Spleen (tissue), 7 donors: ENCODE results near the gene KIT.

ENCODE experiments used
- POLR2A ChIP-seq, 3 donors: fragments of 450-650 bp; IDR thresholded peaks; one replicate each; pipeline ENCODE4 v1.5.1; 2017; ENCODE audit warnings: antibody characterized with exemption in 3 of 3, mild to moderate bottlenecking in 1 of 3
- POLR2AphosphoS5 ChIP-seq, 3 donors: sonication (generic); formaldehyde crosslinking; IDR thresholded peaks; one replicate each; pipeline ENCODE4 v1.5.1; 2017; ENCODE audit warnings: antibody characterized with exemption in 3 of 3
- TF ChIP-seq, protein P1 (sequence below), 11 experiments: fragments of 200-600 bp in 7 of 11; fragments of 450-650 bp in 4 of 11; sonication (generic) in 4 of 11; IDR thresholded peaks in 8 of 11; conservative IDR thresholded peaks in 3 of 11; 1 replicate in 7 of 11; 2 replicates in 4 of 11; pipeline versions ENCODE4 v1.4.0 to v1.8.0; 2016 to 2021; ENCODE audit warnings: antibody characterized with exemption in 11 of 11, inconsistent platforms in 4 of 11, mild to moderate bottlenecking in 1 of 11
- donor health status: DM: no; HTN: no; CAD: no; lungs with moderate emphysema.
- donor health status: DM: no; HTN: no; CAD: no.
- donor health status: DM: no; HTN: no; CAD: no.

DNA sequence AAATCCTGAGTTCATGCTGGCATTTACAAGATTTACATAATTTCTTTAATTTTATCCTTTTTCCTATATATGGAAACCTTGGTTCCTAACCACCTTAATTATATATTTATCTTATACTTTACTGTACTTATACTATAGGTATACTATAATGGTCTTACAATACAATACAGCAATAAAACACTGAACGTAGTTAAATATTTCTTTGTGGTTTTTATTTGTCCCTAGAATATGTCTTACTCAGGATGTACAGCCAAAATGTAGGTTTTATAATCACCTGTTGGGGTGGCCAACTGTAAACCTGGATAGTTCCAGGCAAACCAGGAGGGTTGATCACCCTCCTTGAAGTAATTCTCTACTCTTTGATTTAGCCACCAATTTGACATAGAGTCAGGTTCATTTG is 48.4 kb upstream of the KIT start:
- TF ChIP-seq, protein P1, sequence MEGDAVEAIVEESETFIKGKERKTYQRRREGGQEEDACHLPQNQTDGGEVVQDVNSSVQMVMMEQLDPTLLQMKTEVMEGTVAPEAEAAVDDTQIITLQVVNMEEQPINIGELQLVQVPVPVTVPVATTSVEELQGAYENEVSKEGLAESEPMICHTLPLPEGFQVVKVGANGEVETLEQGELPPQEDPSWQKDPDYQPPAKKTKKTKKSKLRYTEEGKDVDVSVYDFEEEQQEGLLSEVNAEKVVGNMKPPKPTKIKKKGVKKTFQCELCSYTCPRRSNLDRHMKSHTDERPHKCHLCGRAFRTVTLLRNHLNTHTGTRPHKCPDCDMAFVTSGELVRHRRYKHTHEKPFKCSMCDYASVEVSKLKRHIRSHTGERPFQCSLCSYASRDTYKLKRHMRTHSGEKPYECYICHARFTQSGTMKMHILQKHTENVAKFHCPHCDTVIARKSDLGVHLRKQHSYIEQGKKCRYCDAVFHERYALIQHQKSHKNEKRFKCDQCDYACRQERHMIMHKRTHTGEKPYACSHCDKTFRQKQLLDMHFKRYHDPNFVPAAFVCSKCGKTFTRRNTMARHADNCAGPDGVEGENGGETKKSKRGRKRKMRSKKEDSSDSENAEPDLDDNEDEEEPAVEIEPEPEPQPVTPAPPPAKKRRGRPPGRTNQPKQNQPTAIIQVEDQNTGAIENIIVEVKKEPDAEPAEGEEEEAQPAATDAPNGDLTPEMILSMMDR (IDR thresholded peaks at IDR 0.05 in 8 of 11, conservative IDR thresholded peaks at IDR 0.05 in 3 of 11), result no peak
- TF ChIP-seq POLR2A (IDR thresholded peaks at IDR 0.05), result no peak
- no peak for TF ChIP-seq POLR2AphosphoS5 (IDR thresholded peaks at IDR 0.05)
